ENCODE measurements around the gene MYO3B. TPM values are rescaled to one million over a fixed set of nuclear protein-coding genes. Genes with fewer than 3 reads are reported as not detected.

MYO3B gene
- total and polyA plus RNA-seq, 2 donors (not counting 1 experiment from before 2014, with no cell fraction given), result not detected

DNA sequence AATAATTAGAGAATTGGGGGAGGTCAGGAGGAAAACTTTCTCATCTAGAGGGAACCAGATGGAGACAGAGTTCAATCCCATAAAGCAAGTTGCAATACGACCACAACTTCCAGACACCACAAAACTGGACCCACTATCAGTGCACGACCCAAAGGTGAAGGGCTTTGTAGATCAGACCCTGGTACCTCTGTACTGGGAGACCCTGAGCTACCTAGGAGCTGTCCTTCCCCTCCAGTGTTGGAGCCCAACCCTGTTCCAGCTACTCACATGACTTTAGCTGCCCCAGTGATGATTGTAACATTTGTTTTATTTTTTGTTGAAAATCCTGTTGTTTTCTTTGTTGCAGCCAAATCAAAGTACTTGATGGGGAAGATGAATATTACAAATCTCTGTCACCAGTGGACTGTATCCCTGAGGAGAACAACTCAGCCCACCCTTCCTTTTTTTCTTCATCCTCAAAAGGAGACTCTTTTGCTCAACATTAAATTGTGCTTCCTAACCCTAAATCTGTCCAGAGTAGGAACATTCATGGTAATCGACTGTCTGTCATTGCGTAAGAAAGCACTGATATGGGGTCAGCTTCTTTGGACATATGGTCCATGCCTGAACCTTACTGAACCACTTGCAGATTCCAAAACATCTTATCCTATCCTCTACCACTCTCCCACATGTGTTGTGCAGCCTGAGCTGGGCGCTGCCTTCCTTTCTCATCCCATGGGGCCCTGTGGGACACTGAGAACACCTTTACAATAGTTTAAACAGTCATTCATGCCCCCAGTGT lies 474.9 kb downstream of the MYO3B start:
- DNase-seq, result no peak
- TF ChIP-seq, protein P1, sequence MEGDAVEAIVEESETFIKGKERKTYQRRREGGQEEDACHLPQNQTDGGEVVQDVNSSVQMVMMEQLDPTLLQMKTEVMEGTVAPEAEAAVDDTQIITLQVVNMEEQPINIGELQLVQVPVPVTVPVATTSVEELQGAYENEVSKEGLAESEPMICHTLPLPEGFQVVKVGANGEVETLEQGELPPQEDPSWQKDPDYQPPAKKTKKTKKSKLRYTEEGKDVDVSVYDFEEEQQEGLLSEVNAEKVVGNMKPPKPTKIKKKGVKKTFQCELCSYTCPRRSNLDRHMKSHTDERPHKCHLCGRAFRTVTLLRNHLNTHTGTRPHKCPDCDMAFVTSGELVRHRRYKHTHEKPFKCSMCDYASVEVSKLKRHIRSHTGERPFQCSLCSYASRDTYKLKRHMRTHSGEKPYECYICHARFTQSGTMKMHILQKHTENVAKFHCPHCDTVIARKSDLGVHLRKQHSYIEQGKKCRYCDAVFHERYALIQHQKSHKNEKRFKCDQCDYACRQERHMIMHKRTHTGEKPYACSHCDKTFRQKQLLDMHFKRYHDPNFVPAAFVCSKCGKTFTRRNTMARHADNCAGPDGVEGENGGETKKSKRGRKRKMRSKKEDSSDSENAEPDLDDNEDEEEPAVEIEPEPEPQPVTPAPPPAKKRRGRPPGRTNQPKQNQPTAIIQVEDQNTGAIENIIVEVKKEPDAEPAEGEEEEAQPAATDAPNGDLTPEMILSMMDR (IDR thresholded peaks at IDR 0.05), result no peak
- no peak for TF ChIP-seq EZH2 (IDR thresholded peaks at IDR 0.05; ENCODE audit: borderline replicate concordance, insufficient read depth, low read depth, low read length, poor library complexity, severe bottlenecking)

DNA sequence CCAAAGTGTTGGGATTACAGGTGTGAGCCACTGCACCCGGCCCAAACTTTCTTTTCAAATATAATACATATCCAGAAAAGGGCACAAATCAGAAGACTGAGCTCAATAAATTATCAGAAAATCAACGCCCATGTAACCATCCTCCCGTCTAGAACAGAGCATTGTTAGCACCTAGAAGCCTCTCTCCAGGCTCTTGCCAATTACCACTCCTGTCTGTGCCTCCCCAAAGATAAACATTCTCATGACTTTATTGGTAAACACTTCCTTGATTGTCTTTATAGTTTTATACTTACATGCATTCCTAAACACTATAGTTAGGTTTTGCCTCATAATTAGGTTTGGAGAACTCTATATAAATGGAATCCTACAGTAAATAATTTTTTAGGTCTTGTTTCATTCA lies 478.7 kb downstream of the MYO3B start:
- H3K4me1 Mint-ChIP-seq, result no peaks in the 10 kb centered on the region
- POLR2A ChIA-PET, result no interaction called here
- intact Hi-C loops (cut with micrococcal nuclease), result no loop called here
- no peaks in the 10 kb centered on the region for H3K4me1 ChIP-seq (ENCODE audit: control insufficient read depth in 2 of 2, insufficient read depth in 2 of 2, low read length in 2 of 2)
- H3K4me2 ChIP-seq (replicated peaks; ENCODE audit: low read depth, low read length, poor library complexity, severe bottlenecking), result no peak overlapping the region
- no peak overlapping the region for H3K4me3 ChIP-seq (ENCODE audit: control extremely low read depth in 1 of 5, extremely low read depth in 1 of 5, insufficient read depth in 1 of 5, low read depth in 2 of 5, low read length in 4 of 5)
- no peaks in the 10 kb centered on the region for H3K9me3 ChIP-seq (ENCODE audit: control extremely low read depth in 1 of 3, control insufficient read depth in 2 of 3, insufficient read depth in 1 of 3, low read length in 2 of 3)
- H3K36me3 ChIP-seq (replicated peaks in 1 of 2; ENCODE audit: control extremely low read depth in 1 of 2, control insufficient read depth in 1 of 2, extremely low read depth in 1 of 2, insufficient read depth in 2 of 2, low read length in 1 of 2), result no peaks in the 10 kb centered on the region
- no peaks in the 10 kb centered on the region for H3K79me2 ChIP-seq (ENCODE audit: control insufficient read depth, insufficient read depth, low read length)
- WGBS (ENCODE audit: insufficient coverage), result 84% methylated on average over 2 of the region's 3 CpGs
- TF ChIP-seq, protein P1 (IDR thresholded peaks at IDR 0.05), result no peak
- no peak for TF ChIP-seq EZH2 (IDR thresholded peaks at IDR 0.05; ENCODE audit: borderline replicate concordance, insufficient read depth, low read depth, low read length, poor library complexity, severe bottlenecking)
- H4K20me1 ChIP-seq (ENCODE audit: control insufficient read depth, insufficient read depth, low read length, poor library complexity, severe bottlenecking), result no peaks in the 10 kb centered on the region
- H3K27ac ChIP-seq (ENCODE audit: low read length in 2 of 2), result no peak overlapping the region
- CTCF ChIA-PET, result no interaction called here
- H3K9me3 Mint-ChIP-seq (ENCODE audit: insufficient read depth), result no peaks in the 10 kb centered on the region
- DNase-seq (no peak), ATAC-seq (ENCODE audit: low read depth) (no peak)
- no peaks in the 10 kb centered on the region for H3K27me3 ChIP-seq (replicated peaks in 1 of 4; ENCODE audit: control extremely low read depth in 1 of 4, control insufficient read depth in 3 of 4, insufficient read depth in 4 of 4, low read length in 3 of 4)
- H3K27ac Mint-ChIP-seq, result no peak overlapping the region
- H2AFZ ChIP-seq (ENCODE audit: insufficient read depth, low read depth, low read length, poor library complexity, severe bottlenecking), result no peak overlapping the region
- peaks cover 3% of the 10 kb centered on the region for H3K27me3 Mint-ChIP-seq
- no peak overlapping the region for H3K9ac ChIP-seq (ENCODE audit: low read length)
- H3K4me3 Mint-ChIP-seq, result no peak overlapping the region

More for the DNA sequence above, 474.9 kb downstream of the MYO3B start:
- no peak overlapping the region for H2AFZ ChIP-seq (ENCODE audit: insufficient read depth, low read depth, low read length, poor library complexity, severe bottlenecking)
- H3K4me2 ChIP-seq (replicated peaks; ENCODE audit: low read depth, low read length, poor library complexity, severe bottlenecking), result no peak overlapping the region
- ChIA-PET CTCF (no interaction called here), POLR2A (no interaction called here)
- H3K9ac ChIP-seq (ENCODE audit: low read length), result no peak overlapping the region
- 83% methylated on average over 5 of the region's 5 CpGs for WGBS (ENCODE audit: insufficient coverage)
- no peaks in the 10 kb centered on the region for H3K79me2 ChIP-seq (ENCODE audit: control insufficient read depth, insufficient read depth, low read length)
- H3K27ac ChIP-seq (ENCODE audit: low read length in 2 of 2), result no peak overlapping the region
- no peaks in the 10 kb centered on the region for H3K27me3 ChIP-seq (replicated peaks in 1 of 4; ENCODE audit: control extremely low read depth in 1 of 4, control insufficient read depth in 3 of 4, insufficient read depth in 4 of 4, low read length in 3 of 4)
- no peaks in the 10 kb centered on the region for H3K9me3 ChIP-seq (ENCODE audit: control extremely low read depth in 1 of 3, control insufficient read depth in 2 of 3, insufficient read depth in 1 of 3, low read length in 2 of 3)
- H3K4me1 ChIP-seq (ENCODE audit: control insufficient read depth in 2 of 2, insufficient read depth in 2 of 2, low read length in 2 of 2), result no peaks in the 10 kb centered on the region
- Mint-ChIP-seq H3K4me3 (no peak overlapping the region), H3K9me3 (ENCODE audit: insufficient read depth) (no peaks in the 10 kb centered on the region), H3K27ac (no peak overlapping the region), H3K4me1 (no peaks in the 10 kb centered on the region), H3K27me3 (peaks cover 8% of the 10 kb centered on the region)
- ATAC-seq (ENCODE audit: low read depth), result no peak
- H3K36me3 ChIP-seq (replicated peaks in 1 of 2; ENCODE audit: control extremely low read depth in 1 of 2, control insufficient read depth in 1 of 2, extremely low read depth in 1 of 2, insufficient read depth in 2 of 2, low read length in 1 of 2), result no peaks in the 10 kb centered on the region
- no peaks in the 10 kb centered on the region for H4K20me1 ChIP-seq (ENCODE audit: control insufficient read depth, insufficient read depth, low read length, poor library complexity, severe bottlenecking)
- intact Hi-C loops (cut with micrococcal nuclease), result no loop called here
- H3K4me3 ChIP-seq (ENCODE audit: control extremely low read depth in 1 of 5, extremely low read depth in 1 of 5, insufficient read depth in 1 of 5, low read depth in 2 of 5, low read length in 4 of 5), result no peak overlapping the region

Data from B cell (primary cell).